ENCODE measurements around the gene SCN2B. TPM values are rescaled to one million over a fixed set of nuclear protein-coding genes. Genes with fewer than 3 reads are reported as not detected.

Gene SCN2B
- total and polyA plus RNA-seq, 12 donors: 2.9 to 26.7 (median 16.1) TPM

- no peak for TF ChIP-seq CTCF (IDR thresholded peaks at IDR 0.05)
- intact Hi-C loops (cut with DNase I): loop anchor here (2.0 to 10.0 kb wide), 10 partner anchors 53 to 306 kb away; partner anchors contain the start of gene MPZL3 (in 1 of the 10)
- ATAC-seq (no peak), DNase-seq (no peak)
- H3K27ac ChIP-seq: peak overlapping the region in 5 of 10 donors; percentile 18 to 50 (median 27)
- peaks cover 0 to 71% (median 0%) of the 10 kb centered on the region in 9 donors for H3K36me3 ChIP-seq
- 54 to 56% methylated on average over 6 of the region's 6 CpGs for WGBS, 2 donors
- peaks cover 3 to 47% (median 20%) of the 10 kb centered on the region in 9 donors for H3K4me1 ChIP-seq
- no peaks in the 10 kb centered on the region for H3K9me3 ChIP-seq
- H3K27me3 ChIP-seq: no peaks in the 10 kb centered on the region
- H3K4me3 ChIP-seq: no peak overlapping the region
Measured at GRCh38 chr11:118199135-118199534, 22.7 kb upstream of the SCN2B start.

DNA sequence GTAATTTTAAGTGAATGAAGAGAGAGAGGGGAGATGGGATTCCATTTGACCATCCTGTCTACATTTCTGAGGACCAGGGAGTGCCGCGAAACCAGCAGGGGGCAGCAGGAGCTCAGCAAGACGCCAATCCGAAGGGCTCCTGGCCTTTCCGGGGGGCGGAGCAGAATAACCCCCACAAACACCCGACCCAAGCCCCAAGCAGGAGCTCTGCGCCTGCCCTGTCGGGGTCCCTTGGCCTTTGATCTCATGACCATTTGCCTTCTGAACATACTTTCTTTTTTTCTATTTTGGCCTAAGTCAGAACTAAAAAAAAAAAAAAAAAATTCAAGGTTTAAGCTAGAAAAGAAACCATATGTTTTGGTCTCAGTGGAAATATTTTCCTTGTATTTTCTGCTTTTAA, 21.9 kb upstream of the SCN2B start:
- Histone ChIP-seq H3K27me3 (no peaks in the 10 kb centered on the region), H3K4me3 (peak overlapping the region in 2 of 10 donors; percentile 16 to 26), H3K27ac (peak overlapping the region in 6 of 10 donors; percentile 18 to 50 (median 26)), H3K4me1 (peaks cover 8 to 44% (median 26%) of the 10 kb centered on the region in 9 donors), H3K36me3 (peaks cover 0 to 71% (median 0%) of the 10 kb centered on the region in 9 donors), H3K9me3 (no peaks in the 10 kb centered on the region)
- intact Hi-C loops (cut with DNase I): loop anchor here (1.0 to 10.0 kb wide), 12 partner anchors 54 to 306 kb away; partner anchors contain the start of gene MPZL3 (in 1 of the 10)
- DNase-seq (peak; percentile 83 to 86), ATAC-seq (peak; percentile 44 to 69 (median 61))
- peak; percentile 80 to 93 (median 90) for TF ChIP-seq CTCF (IDR thresholded peaks at IDR 0.05)
- WGBS, 2 donors: 2 to 4% methylated on average over 9 of the region's 9 CpGs

- intact Hi-C loops (cut with DNase I): loop anchor here in 9 of 10 donors (2.0 to 10.0 kb wide), 9 partner anchors 18 to 310 kb away; partner anchors contain the start of genes MPZL3 (in 1 of the 9), SCN2B (in 1 of the 9) and UBE4A (in 1 of the 9)
Measured at GRCh38 chr11:118194835-118195627, 18.6 kb upstream of the SCN2B start.

More at GRCh38 chr11:118194835-118195627, 18.6 kb upstream of the SCN2B start:
- no peaks in the 10 kb centered on the region for H3K27me3 ChIP-seq
- H3K27ac ChIP-seq: peak overlapping the region; percentile 56 to 92 (median 82)
- ATAC-seq: peak; percentile 90 to 99 (median 96)
- peaks cover 0 to 11% (median 0%) of the 10 kb centered on the region in 11 donors for H3K9me3 ChIP-seq
- DNase-seq: peak; percentile 70 to 87
- no peak overlapping the region for H3K4me3 ChIP-seq
- H3K36me3 ChIP-seq: peaks cover 0 to 53% (median 0%) of the 10 kb centered on the region in 9 donors
- peaks cover 8 to 36% (median 26%) of the 10 kb centered on the region in 9 donors for H3K4me1 ChIP-seq
- no peak for TF ChIP-seq CTCF (IDR thresholded peaks at IDR 0.05)
- 23 to 30% methylated on average over 10 of the region's 10 CpGs for WGBS, 2 donors
